ENCODE results near the gene MKNK1.

- TF ChIP-seq, protein P1, sequence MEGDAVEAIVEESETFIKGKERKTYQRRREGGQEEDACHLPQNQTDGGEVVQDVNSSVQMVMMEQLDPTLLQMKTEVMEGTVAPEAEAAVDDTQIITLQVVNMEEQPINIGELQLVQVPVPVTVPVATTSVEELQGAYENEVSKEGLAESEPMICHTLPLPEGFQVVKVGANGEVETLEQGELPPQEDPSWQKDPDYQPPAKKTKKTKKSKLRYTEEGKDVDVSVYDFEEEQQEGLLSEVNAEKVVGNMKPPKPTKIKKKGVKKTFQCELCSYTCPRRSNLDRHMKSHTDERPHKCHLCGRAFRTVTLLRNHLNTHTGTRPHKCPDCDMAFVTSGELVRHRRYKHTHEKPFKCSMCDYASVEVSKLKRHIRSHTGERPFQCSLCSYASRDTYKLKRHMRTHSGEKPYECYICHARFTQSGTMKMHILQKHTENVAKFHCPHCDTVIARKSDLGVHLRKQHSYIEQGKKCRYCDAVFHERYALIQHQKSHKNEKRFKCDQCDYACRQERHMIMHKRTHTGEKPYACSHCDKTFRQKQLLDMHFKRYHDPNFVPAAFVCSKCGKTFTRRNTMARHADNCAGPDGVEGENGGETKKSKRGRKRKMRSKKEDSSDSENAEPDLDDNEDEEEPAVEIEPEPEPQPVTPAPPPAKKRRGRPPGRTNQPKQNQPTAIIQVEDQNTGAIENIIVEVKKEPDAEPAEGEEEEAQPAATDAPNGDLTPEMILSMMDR (IDR thresholded peaks at IDR 0.05; ENCODE audit: low read depth, low read length, poor library complexity, severe bottlenecking) = no peak
- no peak for TF ChIP-seq EZH2phosphoT487 (IDR thresholded peaks at IDR 0.05; ENCODE audit: borderline replicate concordance, low read length)
These were observed 73.2 kb downstream of the MKNK1 start for GRCh38 chr1:46530791-46531409.

All from DOHH2 (cell line).